HCT116 (cell line): ENCODE data around the gene SEC11A. TPM values are rescaled to one million over a fixed set of nuclear protein-coding genes. Genes with fewer than 3 reads are reported as not detected.

Experiments used
- ATAC-seq: fragments of 200-7000 bp; cut with Tn5 transposase; 2 replicates; pipeline ENCODE4 v1.9.1; 2020; ENCODE audit warnings: mild to moderate bottlenecking, moderate library complexity
- BruUV-seq: library from RNA; stranded (reverse); fragments of 400-500 nt; replicated peaks from 2 replicates; lab custom pipeline; 2021; lab: Mats Ljungman, UMichigan
- CTCF ChIA-PET: fragments of 300-600 bp; sonication (Branson Sonifier 250); formaldehyde crosslinking; loops from one replicate; lab custom pipeline; 2021; ENCODE audit warnings: antibody characterized with exemption; lab: Charles Lee
- POLR2A ChIA-PET: fragments of 300-600, 350-600 bp; sonication (Branson Sonifier 250); formaldehyde crosslinking; loops from one replicate; lab custom pipeline; 2021; ENCODE audit warnings: antibody characterized with exemption; lab: Charles Lee
- RAD21 ChIA-PET, 2 experiments: fragments of 300-600 bp; sonication (Branson Sonifier 250); formaldehyde crosslinking; loops; one replicate each; lab custom pipeline; 2023; ENCODE audit warnings: low total read pairs in 2 of 2; ENCODE audit not compliant: uncharacterized antibody in 2 of 2, unreplicated experiment in 2 of 2, low non-redundant PET in 1 of 2; lab: Charles Lee
- DNase-seq: peaks from one replicate; pipeline ENCODE4 v3.0.0-alpha.2; 2010; ENCODE audit warnings: low read depth, low spot score
- H2AFZ ChIP-seq: fragments of 200-600 bp; shearing (Covaris generic), sonication (generic); 2 replicates; pipeline ENCODE4 v1.6.1; 2017; ENCODE audit warnings: low read depth, mixed run types, mixed read lengths, antibody characterized with exemption, low read length; ENCODE audit not compliant: poor library complexity, severe bottlenecking
- H3K27ac ChIP-seq: 2 replicates; pipeline ENCODE4 v1.5.1; 2012; ENCODE audit warnings: low read depth, low read length
- H3K27me3 ChIP-seq: fragments of 200-600 bp; sonication (generic); 2 replicates; pipeline ENCODE4 v1.6.1; 2016; ENCODE audit warnings: mixed run types, low read length, mixed read lengths; ENCODE audit not compliant: insufficient read depth
- H3K36me3 ChIP-seq, 2 experiments: fragments of 200-500 bp in 1 of 2; fragments of 200-600 bp in 1 of 2; sonication (Bioruptor generic) in 1 of 2; sonication (generic) in 1 of 2; 2 replicates each; pipeline versions ENCODE4 v1.5.1 to v1.6.1; 2014 to 2016; ENCODE audit warnings: low read length in 2 of 2, inconsistent platforms in 1 of 2, mixed read lengths in 1 of 2, mixed run types in 1 of 2; ENCODE audit not compliant: insufficient read depth in 2 of 2, control insufficient read depth in 1 of 2
- H3K4me1 ChIP-seq, 2 experiments: fragments of 200-600 bp in 1 of 2; sonication (generic) in 1 of 2; 2 replicates each; pipeline versions ENCODE4 v1.5.1 to v1.6.1; 2012 to 2017; ENCODE audit warnings: low read length in 2 of 2, inconsistent platforms in 1 of 2, mild to moderate bottlenecking in 1 of 2, mixed read lengths in 1 of 2, mixed run types in 1 of 2, moderate library complexity in 1 of 2; ENCODE audit not compliant: insufficient read depth in 2 of 2, control insufficient read depth in 1 of 2
- H3K4me2 ChIP-seq: fragments of 200-600 bp; sonication (generic); 2 replicates; pipeline ENCODE4 v1.6.1; 2017; ENCODE audit warnings: mixed run types, low read length, mixed read lengths
- H3K4me3 ChIP-seq, 2 experiments: fragments of 200-600 bp in 1 of 2; sonication (generic) in 1 of 2; replicated peaks in 1 of 2; 2 replicates each; pipeline ENCODE4 v1.5.1; 2011 to 2016; ENCODE audit warnings: low read length in 2 of 2, control low read depth in 1 of 2, low read depth in 1 of 2, mild to moderate bottlenecking in 1 of 2, mixed read lengths in 1 of 2, mixed run types in 1 of 2
- H3K79me2 ChIP-seq: fragments of 200-600 bp; sonication (generic); 2 replicates; pipeline ENCODE4 v1.6.1; 2017; ENCODE audit warnings: mild to moderate bottlenecking, mixed run types, low read length, moderate library complexity, mixed read lengths; ENCODE audit not compliant: insufficient read depth
- H3K9ac ChIP-seq: fragments of 200-600 bp; sonication (generic); 2 replicates; pipeline ENCODE4 v1.6.1; 2016; ENCODE audit warnings: low read length, mixed read lengths
- H3K9me2 ChIP-seq: fragments of 200-600 bp; sonication (generic), shearing (Covaris generic); 2 replicates; pipeline ENCODE4 v1.6.1; 2017; ENCODE audit warnings: mixed run types, mild to moderate bottlenecking, moderate library complexity; ENCODE audit not compliant: insufficient read depth
- H3K9me3 ChIP-seq, 2 experiments: fragments of 200-500 bp in 1 of 2; fragments of 200-600 bp in 1 of 2; sonication (Bioruptor generic) in 1 of 2; sonication (generic) in 1 of 2; 2 replicates each; pipeline ENCODE4 v1.6.1; 2014 to 2017; ENCODE audit warnings: low read length in 2 of 2, mixed read lengths in 2 of 2, inconsistent platforms in 1 of 2, low read depth in 1 of 2, mild to moderate bottlenecking in 1 of 2, mixed run types in 1 of 2, moderate library complexity in 1 of 2; ENCODE audit not compliant: control insufficient read depth in 1 of 2, insufficient read depth in 1 of 2
- H4K20me1 ChIP-seq: fragments of 200-600 bp; sonication (generic), shearing (Covaris generic); 2 replicates; pipeline ENCODE4 v1.6.1; 2017; ENCODE audit warnings: mixed run types, mild to moderate bottlenecking, moderate library complexity; ENCODE audit not compliant: insufficient read depth
- CBX3 ChIP-seq: IDR thresholded peaks from 2 replicates; pipeline ENCODE4 v1.6.1; 2012; ENCODE audit warnings: low read depth
- CEBPB ChIP-seq: IDR thresholded peaks from 2 replicates; pipeline ENCODE4 v1.6.1; 2012; ENCODE audit warnings: low read depth
- EGR1 ChIP-seq: IDR thresholded peaks from 2 replicates; pipeline ENCODE4 v1.6.1; 2012; ENCODE audit warnings: low read depth
- ELF1 ChIP-seq: IDR thresholded peaks from 2 replicates; pipeline ENCODE4 v1.6.1; 2012; ENCODE audit warnings: low read depth, borderline replicate concordance
- EZH2phosphoT487 ChIP-seq: fragments of 200-600 bp; IDR thresholded peaks from 2 replicates; pipeline ENCODE4 v1.6.1; 2018; ENCODE audit warnings: antibody characterized with exemption, borderline replicate concordance
- FOSL1 ChIP-seq: IDR thresholded peaks from 2 replicates; pipeline ENCODE4 v1.6.1; 2012; ENCODE audit warnings: low read depth
- POLR2A ChIP-seq: IDR thresholded peaks from 2 replicates; pipeline ENCODE4 v1.7.0; 2011; ENCODE audit warnings: borderline replicate concordance; ENCODE audit not compliant: insufficient read depth, insufficient read length; ENCODE audit errors: extremely low read depth
- POLR2AphosphoS5 ChIP-seq: IDR thresholded peaks from 2 replicates; pipeline ENCODE4 v1.6.1; 2011; ENCODE audit warnings: mild to moderate bottlenecking, low read depth, low read length, moderate library complexity
- SIN3A ChIP-seq: IDR thresholded peaks from 2 replicates; pipeline ENCODE4 v1.6.1; 2012; ENCODE audit warnings: low read depth
- SP1 ChIP-seq: IDR thresholded peaks from 2 replicates; pipeline ENCODE4 v1.6.1; 2012; ENCODE audit warnings: low read depth
- YY1 ChIP-seq: IDR thresholded peaks from 2 replicates; pipeline ENCODE4 v1.6.1; 2011; ENCODE audit warnings: low read length, low read depth, moderate library complexity, mild to moderate bottlenecking; ENCODE audit not compliant: insufficient replicate concordance; ENCODE audit errors: extremely low read depth
- ZFX ChIP-seq: fragments of 450-650 bp; IDR thresholded peaks from 2 replicates; pipeline ENCODE4 v1.6.1; 2017
- ZNF274 ChIP-seq: fragments of 200-500 bp; sonication (Bioruptor generic); IDR thresholded peaks from 2 replicates; pipeline ENCODE4 v1.6.1; 2014; ENCODE audit warnings: mild to moderate bottlenecking, low read depth, low read length, inconsistent platforms
- intact Hi-C: fragments of 100-400 bp; cut with micrococcal nuclease; formaldehyde crosslinking; loops from 2 replicates; pipeline ENCODE4 v1.10.0; 2022
- total RNA-seq: library from RNA; stranded (reverse); gene quantifications from one replicate; pipeline ENCODE4 v1.2.1, GENCODE V29; 2021; ENCODE audit not compliant: unreplicated experiment
- TF ChIP-seq, protein P1 (sequence below): IDR thresholded peaks from 2 replicates; pipeline ENCODE4 v1.6.1; 2012
- TF ChIP-seq, protein P2 (sequence below): IDR thresholded peaks from 2 replicates; pipeline ENCODE4 v1.6.1; 2011; ENCODE audit warnings: mild to moderate bottlenecking, low read length, moderate library complexity; ENCODE audit not compliant: insufficient replicate concordance; ENCODE audit errors: extremely low read depth
- TF ChIP-seq, protein P3 (sequence below): IDR thresholded peaks from 2 replicates; pipeline ENCODE4 v1.6.1; 2012; ENCODE audit warnings: low read depth

SEC11A gene
- total RNA-seq, 1 experiment from 2014 or later, result 175 TPM

DNA sequence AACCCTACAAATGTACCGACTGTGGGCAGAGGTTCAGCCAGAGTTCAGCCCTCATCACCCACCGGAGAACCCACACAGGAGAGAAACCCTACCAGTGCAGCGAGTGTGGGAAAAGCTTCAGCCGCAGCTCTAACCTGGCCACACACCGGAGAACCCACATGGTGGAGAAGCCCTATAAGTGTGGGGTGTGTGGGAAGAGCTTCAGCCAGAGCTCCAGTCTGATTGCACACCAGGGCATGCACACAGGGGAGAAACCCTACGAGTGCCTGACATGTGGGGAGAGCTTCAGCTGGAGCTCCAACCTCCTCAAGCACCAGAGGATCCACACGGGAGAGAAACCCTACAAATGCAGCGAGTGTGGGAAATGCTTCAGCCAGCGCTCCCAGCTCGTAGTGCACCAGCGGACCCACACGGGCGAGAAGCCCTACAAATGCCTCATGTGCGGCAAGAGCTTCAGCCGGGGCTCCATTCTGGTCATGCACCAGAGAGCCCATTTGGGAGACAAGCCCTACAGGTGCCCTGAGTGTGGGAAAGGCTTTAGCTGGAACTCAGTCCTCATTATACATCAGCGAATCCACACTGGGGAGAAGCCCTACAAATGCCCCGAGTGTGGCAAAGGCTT, 94.5 kb downstream of the SEC11A start:
- H3K27me3 ChIP-seq, result no peaks in the 10 kb centered on the region
- no peak overlapping the region for H3K27ac ChIP-seq
- no peak overlapping the region for H3K9ac ChIP-seq
- H3K9me3 ChIP-seq, result peaks cover 18 to 20% of the 10 kb centered on the region in 2 experiments; a peak in 3 of 4 replicates
- H3K4me3 ChIP-seq, result no peak overlapping the region
- H3K4me2 ChIP-seq, result no peak overlapping the region
- no peaks in the 10 kb centered on the region for H3K4me1 ChIP-seq
- no peak overlapping the region for H2AFZ ChIP-seq
- ChIA-PET POLR2A (no interaction called here), RAD21 (no interaction called here), CTCF (no interaction called here)
- peaks cover 8 to 18% of the 10 kb centered on the region in 2 experiments; a peak in 3 of 4 replicates for H3K36me3 ChIP-seq
- intact Hi-C loops, result no loop called here
- H3K9me2 ChIP-seq, result no peaks in the 10 kb centered on the region
- no peaks in the 10 kb centered on the region; the same call in 1 of the 2 replicates for H3K79me2 ChIP-seq
- no peaks in the 10 kb centered on the region for H4K20me1 ChIP-seq
- no peak for DNase-seq
- TF ChIP-seq ZNF274 (no peak), SP1 (no peak), CEBPB (no peak), ELF1 (no peak), SIN3A (no peak), POLR2AphosphoS5 (no peak), EGR1 (no peak), CBX3 (no peak), YY1 (no peak), POLR2A (no peak), FOSL1 (no peak), EZH2phosphoT487 (no peak), ZFX (no peak)
- TF ChIP-seq, protein P1, sequence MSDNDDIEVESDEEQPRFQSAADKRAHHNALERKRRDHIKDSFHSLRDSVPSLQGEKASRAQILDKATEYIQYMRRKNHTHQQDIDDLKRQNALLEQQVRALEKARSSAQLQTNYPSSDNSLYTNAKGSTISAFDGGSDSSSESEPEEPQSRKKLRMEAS, result no peak
- TF ChIP-seq, protein P2, sequence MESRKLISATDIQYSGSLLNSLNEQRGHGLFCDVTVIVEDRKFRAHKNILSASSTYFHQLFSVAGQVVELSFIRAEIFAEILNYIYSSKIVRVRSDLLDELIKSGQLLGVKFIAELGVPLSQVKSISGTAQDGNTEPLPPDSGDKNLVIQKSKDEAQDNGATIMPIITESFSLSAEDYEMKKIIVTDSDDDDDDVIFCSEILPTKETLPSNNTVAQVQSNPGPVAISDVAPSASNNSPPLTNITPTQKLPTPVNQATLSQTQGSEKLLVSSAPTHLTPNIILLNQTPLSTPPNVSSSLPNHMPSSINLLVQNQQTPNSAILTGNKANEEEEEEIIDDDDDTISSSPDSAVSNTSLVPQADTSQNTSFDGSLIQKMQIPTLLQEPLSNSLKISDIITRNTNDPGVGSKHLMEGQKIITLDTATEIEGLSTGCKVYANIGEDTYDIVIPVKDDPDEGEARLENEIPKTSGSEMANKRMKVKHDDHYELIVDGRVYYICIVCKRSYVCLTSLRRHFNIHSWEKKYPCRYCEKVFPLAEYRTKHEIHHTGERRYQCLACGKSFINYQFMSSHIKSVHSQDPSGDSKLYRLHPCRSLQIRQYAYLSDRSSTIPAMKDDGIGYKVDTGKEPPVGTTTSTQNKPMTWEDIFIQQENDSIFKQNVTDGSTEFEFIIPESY, result no peak
- TF ChIP-seq, protein P3, sequence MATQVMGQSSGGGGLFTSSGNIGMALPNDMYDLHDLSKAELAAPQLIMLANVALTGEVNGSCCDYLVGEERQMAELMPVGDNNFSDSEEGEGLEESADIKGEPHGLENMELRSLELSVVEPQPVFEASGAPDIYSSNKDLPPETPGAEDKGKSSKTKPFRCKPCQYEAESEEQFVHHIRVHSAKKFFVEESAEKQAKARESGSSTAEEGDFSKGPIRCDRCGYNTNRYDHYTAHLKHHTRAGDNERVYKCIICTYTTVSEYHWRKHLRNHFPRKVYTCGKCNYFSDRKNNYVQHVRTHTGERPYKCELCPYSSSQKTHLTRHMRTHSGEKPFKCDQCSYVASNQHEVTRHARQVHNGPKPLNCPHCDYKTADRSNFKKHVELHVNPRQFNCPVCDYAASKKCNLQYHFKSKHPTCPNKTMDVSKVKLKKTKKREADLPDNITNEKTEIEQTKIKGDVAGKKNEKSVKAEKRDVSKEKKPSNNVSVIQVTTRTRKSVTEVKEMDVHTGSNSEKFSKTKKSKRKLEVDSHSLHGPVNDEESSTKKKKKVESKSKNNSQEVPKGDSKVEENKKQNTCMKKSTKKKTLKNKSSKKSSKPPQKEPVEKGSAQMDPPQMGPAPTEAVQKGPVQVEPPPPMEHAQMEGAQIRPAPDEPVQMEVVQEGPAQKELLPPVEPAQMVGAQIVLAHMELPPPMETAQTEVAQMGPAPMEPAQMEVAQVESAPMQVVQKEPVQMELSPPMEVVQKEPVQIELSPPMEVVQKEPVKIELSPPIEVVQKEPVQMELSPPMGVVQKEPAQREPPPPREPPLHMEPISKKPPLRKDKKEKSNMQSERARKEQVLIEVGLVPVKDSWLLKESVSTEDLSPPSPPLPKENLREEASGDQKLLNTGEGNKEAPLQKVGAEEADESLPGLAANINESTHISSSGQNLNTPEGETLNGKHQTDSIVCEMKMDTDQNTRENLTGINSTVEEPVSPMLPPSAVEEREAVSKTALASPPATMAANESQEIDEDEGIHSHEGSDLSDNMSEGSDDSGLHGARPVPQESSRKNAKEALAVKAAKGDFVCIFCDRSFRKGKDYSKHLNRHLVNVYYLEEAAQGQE, result no peak
- TF ChIP-seq, all 23 proteins: peak for 0
- BruUV-seq, result no TSS peak
- no peak for ATAC-seq
